ENCODE results near the gene BANP.

GRCh38 chr16:88099563-88099890 is 148.3 kb downstream of the BANP start:
- TF ChIP-seq, protein P1, sequence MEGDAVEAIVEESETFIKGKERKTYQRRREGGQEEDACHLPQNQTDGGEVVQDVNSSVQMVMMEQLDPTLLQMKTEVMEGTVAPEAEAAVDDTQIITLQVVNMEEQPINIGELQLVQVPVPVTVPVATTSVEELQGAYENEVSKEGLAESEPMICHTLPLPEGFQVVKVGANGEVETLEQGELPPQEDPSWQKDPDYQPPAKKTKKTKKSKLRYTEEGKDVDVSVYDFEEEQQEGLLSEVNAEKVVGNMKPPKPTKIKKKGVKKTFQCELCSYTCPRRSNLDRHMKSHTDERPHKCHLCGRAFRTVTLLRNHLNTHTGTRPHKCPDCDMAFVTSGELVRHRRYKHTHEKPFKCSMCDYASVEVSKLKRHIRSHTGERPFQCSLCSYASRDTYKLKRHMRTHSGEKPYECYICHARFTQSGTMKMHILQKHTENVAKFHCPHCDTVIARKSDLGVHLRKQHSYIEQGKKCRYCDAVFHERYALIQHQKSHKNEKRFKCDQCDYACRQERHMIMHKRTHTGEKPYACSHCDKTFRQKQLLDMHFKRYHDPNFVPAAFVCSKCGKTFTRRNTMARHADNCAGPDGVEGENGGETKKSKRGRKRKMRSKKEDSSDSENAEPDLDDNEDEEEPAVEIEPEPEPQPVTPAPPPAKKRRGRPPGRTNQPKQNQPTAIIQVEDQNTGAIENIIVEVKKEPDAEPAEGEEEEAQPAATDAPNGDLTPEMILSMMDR (IDR thresholded peaks at IDR 0.05) = no peak
- TF ChIP-seq POLR2A (IDR thresholded peaks at IDR 0.05) (no peak), POLR2AphosphoS5 (IDR thresholded peaks at IDR 0.05) (no peak)

Measured in breast epithelium (tissue), 3 donors.